Effector memory CD4-positive, alpha-beta T cell (primary cell): ENCODE data around the gene SMG5.
"Not testable (repeated sequence)": the region's sequence is repeated elsewhere in the genome, so short reads cannot be mapped to it uniquely, and the experiment has no call there.

ENCODE experiments used
- DNase-seq, 3 donors: peaks; one replicate each; pipeline ENCODE4 v3.0.0-alpha.2; 2020
- H3K27ac ChIP-seq: 2 replicates; pipeline ENCODE4 v1.7.0; 2013; ENCODE audit warnings: mild to moderate bottlenecking, low read length, moderate library complexity; ENCODE audit not compliant: insufficient read depth, poor library complexity, severe bottlenecking
- H3K27me3 ChIP-seq: replicated peaks from 2 replicates; pipeline ENCODE4 v1.7.0; 2013; ENCODE audit warnings: mild to moderate bottlenecking, low read length; ENCODE audit not compliant: insufficient read depth, control insufficient read depth, poor library complexity, severe bottlenecking
- H3K36me3 ChIP-seq: 2 replicates; pipeline ENCODE4 v1.7.0; 2013; ENCODE audit warnings: mild to moderate bottlenecking, low read length, moderate library complexity; ENCODE audit not compliant: control insufficient read depth, insufficient read depth
- H3K4me1 ChIP-seq: 2 replicates; pipeline ENCODE4 v1.7.0; 2013; ENCODE audit warnings: low read length, mild to moderate bottlenecking; ENCODE audit not compliant: control insufficient read depth, insufficient read depth, poor library complexity, severe bottlenecking
- H3K4me3 ChIP-seq: 2 replicates; pipeline ENCODE4 v1.7.0; 2013; ENCODE audit warnings: low read length, low read depth, mild to moderate bottlenecking; ENCODE audit not compliant: insufficient read depth, poor library complexity, severe bottlenecking
- H3K9me3 ChIP-seq: 2 replicates; pipeline ENCODE4 v1.7.0; 2013; ENCODE audit warnings: mild to moderate bottlenecking, low read length, moderate library complexity; ENCODE audit not compliant: control insufficient read depth
- total RNA-seq, 3 donors: gene quantifications; one replicate each; lab custom pipeline; 2026; lab: John Stamatoyannopoulos, UW

The SMG5 gene
- total RNA-seq: 103 to 127 (median 114) reads per million in 3 donors

- peak; percentile 90 to 94 (median 93) for DNase-seq
- Histone ChIP-seq H3K36me3 (peaks cover 17% of the 10 kb centered on the region), H3K4me1 (peaks cover 18% of the 10 kb centered on the region), H3K27ac (peak within 1 kb of the TSS; percentile 81), H3K4me3 (peak within 1 kb of the TSS; percentile 88), H3K27me3 (no peaks in the 10 kb centered on the region), H3K9me3 (no peaks in the 10 kb centered on the region)
Observed at GRCh38 chr1:156282479-156283222, at the start of gene SMG5. Gene SMG5 (minus strand): TSS chr1:156282825. CDS start chr1:156282680, 145 bp downstream.

DNA sequence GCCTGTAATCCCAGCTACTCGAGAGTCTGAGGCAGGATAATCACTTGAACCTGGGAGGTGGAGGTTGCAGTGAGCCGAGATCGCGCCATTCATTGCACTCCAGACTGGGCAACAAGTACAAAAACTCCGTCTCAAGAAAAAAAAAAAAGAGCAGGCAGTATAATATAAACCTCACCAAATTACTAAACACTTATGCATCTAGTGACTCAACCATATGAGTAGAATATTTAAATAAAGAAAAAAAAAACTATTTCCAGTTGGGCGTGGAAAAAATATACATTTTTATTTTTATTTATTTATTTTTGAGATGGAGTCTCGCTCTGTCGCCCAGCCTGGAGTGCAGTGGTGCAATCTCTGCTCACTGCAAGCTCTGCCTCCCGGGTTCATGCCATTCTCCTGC, 40.6 kb upstream of the SMG5 start:
- H3K4me3 ChIP-seq, H3K4me1 ChIP-seq, DNase-seq, H3K27me3 ChIP-seq, H3K9me3 ChIP-seq, H3K27ac ChIP-seq: not testable (repeated sequence)
- peaks cover 56% of the 10 kb centered on the region for H3K36me3 ChIP-seq

DNA sequence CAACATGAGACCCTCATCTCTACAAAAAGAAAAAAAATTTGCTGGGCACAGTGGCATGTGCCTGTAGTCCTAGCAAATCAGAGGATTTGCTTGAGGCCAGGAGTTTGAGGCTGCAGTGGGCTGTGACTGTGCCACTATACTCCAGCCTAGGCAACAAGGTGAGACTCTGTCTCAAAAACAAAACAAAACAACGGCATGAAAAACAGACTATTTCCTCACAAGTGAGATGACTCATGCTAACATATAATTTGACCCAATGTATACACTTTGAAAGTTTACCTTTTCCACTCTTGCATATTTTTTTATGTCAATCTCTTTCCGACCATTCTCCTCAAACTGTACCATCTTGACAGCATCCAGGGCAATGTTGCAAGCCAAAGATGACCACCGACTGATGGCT, 37.9 kb upstream of the SMG5 start:
- Histone ChIP-seq H3K27ac (no peak overlapping the region), H3K36me3 (peaks cover 77% of the 10 kb centered on the region), H3K4me3 (no peak overlapping the region), H3K9me3 (no peaks in the 10 kb centered on the region), H3K4me1 (no peaks in the 10 kb centered on the region), H3K27me3 (no peaks in the 10 kb centered on the region)
- no peak for DNase-seq

DNA sequence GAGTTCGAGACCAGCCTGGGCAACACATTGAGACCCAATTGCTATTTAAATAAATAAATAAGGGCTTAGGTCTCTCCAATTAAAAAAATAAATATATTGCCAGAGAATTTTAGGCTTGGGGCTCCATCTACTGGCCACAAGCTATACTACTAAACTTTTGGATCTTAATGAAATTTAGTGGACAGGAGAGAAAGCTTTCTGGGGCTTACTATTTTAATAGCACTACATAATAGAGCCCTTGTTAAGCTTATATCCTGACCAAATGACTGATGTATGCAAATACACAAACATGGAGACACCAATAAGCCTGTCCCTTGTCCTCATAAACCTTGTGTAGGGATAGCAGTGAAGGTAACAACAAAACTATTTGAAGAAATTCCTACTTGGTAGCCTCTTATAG, 37.0 kb upstream of the SMG5 start:
- no peak overlapping the region for H3K27ac ChIP-seq
- no peaks in the 10 kb centered on the region for H3K9me3 ChIP-seq
- no peaks in the 10 kb centered on the region for H3K27me3 ChIP-seq
- H3K4me1 ChIP-seq: no peaks in the 10 kb centered on the region
- H3K36me3 ChIP-seq: peaks cover 78% of the 10 kb centered on the region
- H3K4me3 ChIP-seq: no peak overlapping the region
- DNase-seq: no peak

DNA sequence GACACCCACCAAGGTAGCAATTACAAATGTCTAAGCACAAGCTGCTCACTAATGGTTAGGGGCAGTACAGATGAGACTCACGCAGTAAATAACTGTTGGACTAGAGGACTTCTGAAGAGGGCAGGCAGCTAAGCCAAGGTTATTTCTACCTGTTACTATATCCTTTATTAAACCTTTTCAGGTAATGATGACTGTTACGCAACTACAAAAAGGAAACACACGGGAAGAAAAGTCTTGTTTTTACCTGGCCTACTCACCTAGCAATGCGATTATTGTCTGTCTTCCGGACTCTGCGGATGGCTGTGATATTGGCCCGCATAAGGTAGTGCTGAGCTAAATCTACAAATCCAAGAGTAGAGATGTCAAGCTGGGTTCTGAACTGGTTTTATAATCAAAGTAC, 34.3 kb upstream of the SMG5 start:
- Histone ChIP-seq H3K27me3 (no peaks in the 10 kb centered on the region), H3K4me3 (no peak overlapping the region), H3K27ac (no peak overlapping the region), H3K36me3 (peaks cover 77% of the 10 kb centered on the region), H3K9me3 (no peaks in the 10 kb centered on the region), H3K4me1 (no peaks in the 10 kb centered on the region)
- DNase-seq: no peak

- H3K27me3 ChIP-seq: no peaks in the 10 kb centered on the region
- no peaks in the 10 kb centered on the region for H3K9me3 ChIP-seq
- no peak for DNase-seq
- H3K4me3 ChIP-seq: no peak overlapping the region
- no peak overlapping the region for H3K27ac ChIP-seq
- no peaks in the 10 kb centered on the region for H3K4me1 ChIP-seq
- H3K36me3 ChIP-seq: peaks cover 54% of the 10 kb centered on the region
Observed at GRCh38 chr1:156310962-156311361, 28.3 kb upstream of the SMG5 start.

DNA sequence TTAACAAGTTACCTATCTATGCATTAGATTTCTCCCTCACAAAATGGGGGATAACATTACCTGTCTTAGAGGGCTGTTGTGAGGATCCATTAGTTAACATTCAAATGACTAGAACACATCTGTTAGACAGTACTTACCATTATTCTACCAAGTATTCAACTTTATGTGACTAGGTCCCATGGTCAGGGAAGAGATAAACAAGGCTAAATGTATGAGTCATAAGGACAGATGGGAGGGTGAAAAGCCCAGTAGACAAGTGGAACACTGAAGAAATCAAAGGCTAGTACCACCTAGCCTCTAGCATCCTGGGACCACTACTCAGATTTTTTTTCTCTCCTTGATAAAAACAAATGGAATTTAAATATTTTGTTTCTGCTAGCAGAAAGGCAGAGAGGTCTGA, 25.5 kb upstream of the SMG5 start:
- Histone ChIP-seq H3K4me1 (no peaks in the 10 kb centered on the region), H3K4me3 (no peak overlapping the region), H3K9me3 (no peaks in the 10 kb centered on the region), H3K27ac (no peak overlapping the region), H3K27me3 (no peaks in the 10 kb centered on the region), H3K36me3 (peaks cover 38% of the 10 kb centered on the region)
- DNase-seq: no peak

GRCh38 chr1:156305215-156305614, 22.6 kb upstream of the SMG5 start:
- no peak for DNase-seq
- no peak overlapping the region for H3K27ac ChIP-seq
- H3K4me3 ChIP-seq: no peak overlapping the region
- peaks cover 13% of the 10 kb centered on the region for H3K36me3 ChIP-seq
- no peaks in the 10 kb centered on the region for H3K4me1 ChIP-seq
- H3K9me3 ChIP-seq: no peaks in the 10 kb centered on the region
- H3K27me3 ChIP-seq: no peaks in the 10 kb centered on the region

GRCh38 chr1:156303241-156303640, 20.6 kb upstream of the SMG5 start:
- H3K4me1 ChIP-seq: no peaks in the 10 kb centered on the region
- H3K36me3 ChIP-seq: no peaks in the 10 kb centered on the region
- H3K9me3 ChIP-seq: no peaks in the 10 kb centered on the region

DNA sequence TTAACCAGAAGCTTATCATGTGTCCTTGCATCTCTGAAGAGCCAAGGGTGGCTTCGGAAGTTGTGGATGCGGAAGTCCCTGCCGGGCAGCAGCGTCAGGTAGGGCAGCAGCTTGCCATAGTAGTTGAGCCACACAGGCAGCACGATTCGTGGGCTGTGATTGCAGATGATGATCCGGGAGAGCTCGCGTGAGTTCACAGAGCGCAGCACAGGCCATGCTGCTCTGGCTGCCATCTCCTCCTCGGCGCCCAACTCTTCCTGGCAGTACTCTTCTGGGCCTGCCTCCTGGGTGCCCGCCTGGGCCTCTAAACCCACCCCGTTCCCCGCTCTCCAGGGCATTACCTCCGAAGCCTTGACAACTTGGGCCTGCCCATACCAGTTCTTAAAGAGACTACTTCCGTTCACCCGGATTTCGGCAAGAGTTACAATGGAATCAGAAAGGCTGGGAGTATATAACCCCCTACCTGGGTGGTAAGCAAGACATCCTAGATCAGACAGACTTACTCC, 16.3 kb upstream of the SMG5 start, which contains the start of gene VHLL:
VHLL (minus strand) TSS at position 456 of the 506 bp plus-strand sequence; CDS start at position 338, 118 bp downstream.
- Histone ChIP-seq H3K4me3 (no peak within 1 kb of the TSS), H3K9me3 (no peaks in the 10 kb centered on the region), H3K4me1 (peaks cover 13% of the 10 kb centered on the region), H3K27ac (no peak within 1 kb of the TSS), H3K36me3 (no peaks in the 10 kb centered on the region), H3K27me3 (no peaks in the 10 kb centered on the region)
- DNase-seq: no peak

More at GRCh38 chr1:156303241-156303640, 20.6 kb upstream of the SMG5 start:
- DNase-seq: no peak
- no peaks in the 10 kb centered on the region for H3K27me3 ChIP-seq
- no peak overlapping the region for H3K27ac ChIP-seq
- H3K4me3 ChIP-seq: no peak overlapping the region
